GM12874 (cell line): Measurements from ENCODE around the gene SERPINA3.

Experiments used
- CTCF ChIP-seq: IDR thresholded peaks from 2 replicates; pipeline ENCODE4 v1.5.1; 2011; ENCODE audit warnings: low read depth, mild to moderate bottlenecking, control low read depth, low read length, moderate library complexity; ENCODE audit not compliant: insufficient read depth

Gene SERPINA3

GRCh38 chr14:94596361-94596760 lies 15.8 kb upstream of the SERPINA3 start:
- TF ChIP-seq CTCF: no peak

GRCh38 chr14:94597788-94598187 lies 14.4 kb upstream of the SERPINA3 start:
- TF ChIP-seq CTCF: no peak

GRCh38 chr14:94598506-94598815 lies 13.7 kb upstream of the SERPINA3 start:
- TF ChIP-seq CTCF: no peak

- TF ChIP-seq CTCF: no peak
Observed at GRCh38 chr14:94598816-94599655, 13.2 kb upstream of the SERPINA3 start.

GRCh38 chr14:94599656-94600004 lies 12.6 kb upstream of the SERPINA3 start:
- TF ChIP-seq CTCF: no peak

GRCh38 chr14:94600148-94600545 lies 12.0 kb upstream of the SERPINA3 start:
- TF ChIP-seq CTCF: no peak

GRCh38 chr14:94601884-94602391 lies 10.3 kb upstream of the SERPINA3 start:
- TF ChIP-seq CTCF: no peak
